ENCODE data around the gene POU6F2.

The POU6F2 gene

GRCh38 chr7:39084349-39084748 is 106.6 kb downstream of the POU6F2 start:
- Histone ChIP-seq H3K27ac (ENCODE audit: low read depth, low read length) (no peak overlapping the region), H3K4me1 (ENCODE audit: control insufficient read depth in 1 of 2, insufficient read depth in 2 of 2, low read length in 2 of 2) (no peaks in the 10 kb centered on the region), H3K9me3 (ENCODE audit: control insufficient read depth in 1 of 2, low read length in 2 of 2) (no peaks in the 10 kb centered on the region), H3K27me3 (ENCODE audit: control insufficient read depth in 1 of 2, insufficient read depth in 2 of 2, low read length in 2 of 2) (peaks cover 5 to 14% of the 10 kb centered on the region in 2 donors), H3K9ac (ENCODE audit: low read depth in 1 of 2, low read length in 2 of 2) (no peak overlapping the region), H3K4me3 (ENCODE audit: low read depth in 1 of 2, low read length in 2 of 2) (no peak overlapping the region), H3K36me3 (ENCODE audit: control insufficient read depth in 1 of 2, insufficient read depth in 2 of 2, low read length in 2 of 2) (no peaks in the 10 kb centered on the region)

DNA sequence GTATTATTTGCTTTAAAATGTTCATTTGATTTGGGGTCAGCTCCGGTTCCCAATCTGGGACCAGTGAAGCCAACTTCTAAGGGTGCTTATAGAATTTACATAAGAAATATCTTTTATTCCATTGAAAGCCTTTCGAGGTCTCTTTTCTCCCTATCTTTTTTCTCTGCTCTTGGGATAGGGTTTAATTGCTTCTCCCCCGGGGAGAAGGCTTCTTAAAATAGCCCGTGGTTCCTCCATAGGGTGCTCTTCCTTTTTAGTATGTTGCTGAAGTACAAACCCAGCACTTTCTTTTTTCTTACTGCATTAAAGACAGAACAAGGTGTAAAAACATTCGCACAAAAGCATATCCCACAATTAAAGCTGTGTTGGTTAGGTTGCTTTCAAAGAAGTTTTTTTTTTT is 107.5 kb downstream of the POU6F2 start:
- Histone ChIP-seq H3K9ac (ENCODE audit: low read depth in 1 of 2, low read length in 2 of 2) (no peak overlapping the region), H3K27ac (ENCODE audit: low read depth, low read length) (no peak overlapping the region), H3K36me3 (ENCODE audit: control insufficient read depth in 1 of 2, insufficient read depth in 2 of 2, low read length in 2 of 2) (no peaks in the 10 kb centered on the region), H3K27me3 (ENCODE audit: control insufficient read depth in 1 of 2, insufficient read depth in 2 of 2, low read length in 2 of 2) (peaks cover 5 to 14% of the 10 kb centered on the region in 2 donors), H3K4me3 (ENCODE audit: low read depth in 1 of 2, low read length in 2 of 2) (no peak overlapping the region), H3K9me3 (ENCODE audit: control insufficient read depth in 1 of 2, low read length in 2 of 2) (no peaks in the 10 kb centered on the region), H3K4me1 (ENCODE audit: control insufficient read depth in 1 of 2, insufficient read depth in 2 of 2, low read length in 2 of 2) (no peaks in the 10 kb centered on the region)

DNA sequence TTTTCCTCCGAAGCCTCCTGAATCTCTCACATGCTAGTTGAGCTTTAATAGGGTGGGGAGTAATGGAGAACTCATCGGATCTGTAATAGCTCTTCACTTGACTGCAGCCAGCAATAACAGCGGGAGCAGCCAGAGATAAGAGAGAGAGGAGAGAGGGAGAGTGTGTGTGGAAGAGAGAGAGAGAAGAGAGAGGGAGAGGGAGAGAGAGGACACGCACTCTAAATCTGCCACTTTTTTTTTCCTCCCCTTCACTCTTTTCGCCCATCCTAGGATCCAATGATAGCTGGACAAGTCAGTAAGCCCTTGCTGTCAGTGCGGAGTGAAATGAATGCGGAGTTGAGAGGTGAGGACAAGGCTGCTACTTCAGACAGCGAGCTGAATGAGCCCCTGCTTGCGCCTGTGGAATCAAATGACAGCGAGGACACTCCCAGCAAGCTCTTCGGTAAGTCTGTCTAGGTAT is 107.9 kb downstream of the POU6F2 start:
- no peak overlapping the region for H3K9ac ChIP-seq (ENCODE audit: low read depth in 1 of 2, low read length in 2 of 2)
- H3K27ac ChIP-seq (ENCODE audit: low read depth, low read length), result no peak overlapping the region
- H3K27me3 ChIP-seq (ENCODE audit: control insufficient read depth in 1 of 2, insufficient read depth in 2 of 2, low read length in 2 of 2), result peaks cover 5 to 14% of the 10 kb centered on the region in 2 donors
- H3K4me1 ChIP-seq (ENCODE audit: control insufficient read depth in 1 of 2, insufficient read depth in 2 of 2, low read length in 2 of 2), result no peaks in the 10 kb centered on the region
- H3K9me3 ChIP-seq (ENCODE audit: control insufficient read depth in 1 of 2, low read length in 2 of 2), result no peaks in the 10 kb centered on the region
- no peak overlapping the region for H3K4me3 ChIP-seq (ENCODE audit: low read depth in 1 of 2, low read length in 2 of 2)
- H3K36me3 ChIP-seq (ENCODE audit: control insufficient read depth in 1 of 2, insufficient read depth in 2 of 2, low read length in 2 of 2), result no peaks in the 10 kb centered on the region

- Histone ChIP-seq H3K4me3 (ENCODE audit: low read depth in 1 of 2, low read length in 2 of 2) (no peak overlapping the region), H3K9me3 (ENCODE audit: control insufficient read depth in 1 of 2, low read length in 2 of 2) (no peaks in the 10 kb centered on the region), H3K9ac (ENCODE audit: low read depth in 1 of 2, low read length in 2 of 2) (no peak overlapping the region), H3K27ac (ENCODE audit: low read depth, low read length) (no peak overlapping the region), H3K27me3 (ENCODE audit: control insufficient read depth in 1 of 2, insufficient read depth in 2 of 2, low read length in 2 of 2) (peaks cover 5 to 13% of the 10 kb centered on the region in 2 donors), H3K36me3 (ENCODE audit: control insufficient read depth in 1 of 2, insufficient read depth in 2 of 2, low read length in 2 of 2) (no peaks in the 10 kb centered on the region), H3K4me1 (ENCODE audit: control insufficient read depth in 1 of 2, insufficient read depth in 2 of 2, low read length in 2 of 2) (no peaks in the 10 kb centered on the region)
Observed at GRCh38 chr7:39086638-39087360, 109.1 kb downstream of the POU6F2 start.

DNA sequence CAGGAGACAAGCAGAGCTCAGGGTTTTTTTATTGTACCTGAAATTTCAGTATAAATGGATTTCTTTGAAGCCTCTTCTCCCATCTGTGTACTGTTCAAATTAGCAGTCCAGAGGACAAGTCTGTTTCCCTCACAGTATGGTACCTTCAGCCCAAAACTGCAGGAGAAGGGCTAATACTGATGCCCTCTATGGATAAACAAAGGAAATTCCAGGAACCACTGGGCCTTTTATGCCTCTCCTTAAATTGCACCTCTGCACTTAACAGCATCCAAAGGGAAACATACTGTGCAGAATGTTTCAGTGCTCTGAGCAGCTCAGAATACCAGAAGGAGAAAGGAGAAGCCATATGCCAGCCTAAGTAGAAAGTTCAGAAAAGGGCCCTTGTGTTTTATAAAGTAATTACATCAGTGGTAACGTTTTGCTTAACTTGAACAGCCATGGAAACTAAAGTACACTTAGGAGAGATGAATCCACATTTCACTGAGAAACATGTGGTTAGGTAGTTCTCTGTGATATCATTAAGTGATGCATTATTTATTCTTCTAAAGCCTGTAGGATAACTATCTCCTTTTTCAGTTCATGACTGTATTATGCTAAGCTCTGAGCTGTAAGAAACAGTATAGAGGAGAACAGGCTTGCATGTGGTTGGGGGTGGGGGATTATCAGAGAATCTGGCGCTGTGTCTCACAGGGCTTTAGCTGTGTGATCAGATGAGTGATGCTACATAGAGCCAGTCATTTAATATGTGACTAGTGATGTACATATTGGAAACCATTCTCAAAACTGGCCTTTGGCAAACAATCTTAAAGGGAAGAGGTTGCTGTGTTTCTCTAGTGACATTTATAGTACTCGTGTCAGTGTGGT is 111.3 kb downstream of the POU6F2 start:
- Histone ChIP-seq H3K9ac (ENCODE audit: low read depth in 1 of 2, low read length in 2 of 2) (no peak overlapping the region), H3K4me1 (ENCODE audit: control insufficient read depth in 1 of 2, insufficient read depth in 2 of 2, low read length in 2 of 2) (no peaks in the 10 kb centered on the region), H3K4me3 (ENCODE audit: low read depth in 1 of 2, low read length in 2 of 2) (no peak overlapping the region), H3K27me3 (ENCODE audit: control insufficient read depth in 1 of 2, insufficient read depth in 2 of 2, low read length in 2 of 2) (peaks cover 5 to 7% of the 10 kb centered on the region in 2 donors), H3K27ac (ENCODE audit: low read depth, low read length) (no peak overlapping the region), H3K9me3 (ENCODE audit: control insufficient read depth in 1 of 2, low read length in 2 of 2) (no peaks in the 10 kb centered on the region), H3K36me3 (ENCODE audit: control insufficient read depth in 1 of 2, insufficient read depth in 2 of 2, low read length in 2 of 2) (no peaks in the 10 kb centered on the region)

DNA sequence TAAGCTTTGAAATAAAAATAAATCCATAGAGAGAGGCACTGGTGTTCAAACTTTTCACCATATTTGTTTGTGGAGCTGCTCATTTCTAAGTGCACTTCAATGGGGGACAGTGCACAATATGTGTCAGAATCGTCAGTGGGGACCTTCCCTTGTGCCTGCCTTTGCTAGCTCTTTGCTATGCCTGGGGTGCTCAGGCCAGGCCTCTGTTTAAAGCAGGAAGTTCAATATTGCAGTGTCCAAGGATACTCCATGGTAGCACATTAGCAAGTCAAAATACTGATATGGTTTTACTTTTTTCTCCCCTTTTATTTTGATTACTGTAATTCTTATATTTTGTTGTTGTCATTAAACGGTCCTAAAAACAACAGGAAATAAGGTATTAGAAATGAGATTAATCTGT is 113.4 kb downstream of the POU6F2 start:
- Histone ChIP-seq H3K36me3 (ENCODE audit: control insufficient read depth in 1 of 2, insufficient read depth in 2 of 2, low read length in 2 of 2) (no peaks in the 10 kb centered on the region), H3K27me3 (ENCODE audit: control insufficient read depth in 1 of 2, insufficient read depth in 2 of 2, low read length in 2 of 2) (peaks cover 3 to 4% of the 10 kb centered on the region in 2 donors), H3K9me3 (ENCODE audit: control insufficient read depth in 1 of 2, low read length in 2 of 2) (no peaks in the 10 kb centered on the region), H3K4me3 (ENCODE audit: low read depth in 1 of 2, low read length in 2 of 2) (no peak overlapping the region), H3K4me1 (ENCODE audit: control insufficient read depth in 1 of 2, insufficient read depth in 2 of 2, low read length in 2 of 2) (no peaks in the 10 kb centered on the region), H3K27ac (ENCODE audit: low read depth, low read length) (no peak overlapping the region), H3K9ac (ENCODE audit: low read depth in 1 of 2, low read length in 2 of 2) (no peak overlapping the region)

- no peak overlapping the region for H3K27ac ChIP-seq (ENCODE audit: low read depth, low read length)
- H3K4me3 ChIP-seq (ENCODE audit: low read depth in 1 of 2, low read length in 2 of 2), result no peak overlapping the region
- no peak overlapping the region for H3K9ac ChIP-seq (ENCODE audit: low read depth in 1 of 2, low read length in 2 of 2)
Observed at GRCh38 chr7:39091774-39092173, 114.1 kb downstream of the POU6F2 start.

DNA sequence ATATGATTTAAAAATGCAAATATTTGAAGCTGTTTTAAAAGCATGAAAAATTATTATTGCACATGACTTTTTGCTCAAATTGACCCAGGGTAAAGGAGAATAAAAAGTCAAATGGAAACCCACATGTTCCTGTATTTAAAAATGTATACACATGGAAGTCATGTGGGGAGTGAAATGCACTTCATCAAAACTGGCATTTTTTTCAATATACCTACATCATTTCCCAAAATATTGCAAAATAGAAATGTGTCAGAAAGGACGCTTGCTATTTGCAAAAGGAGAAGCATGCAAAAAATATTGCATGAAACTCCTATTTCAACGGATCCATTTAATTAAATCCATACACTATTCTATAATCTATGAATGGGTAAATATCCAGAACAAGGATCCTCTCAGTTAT is 117.0 kb downstream of the POU6F2 start:
- Histone ChIP-seq H3K9me3 (ENCODE audit: control insufficient read depth in 1 of 2, low read length in 2 of 2) (no peaks in the 10 kb centered on the region), H3K4me1 (ENCODE audit: control insufficient read depth in 1 of 2, insufficient read depth in 2 of 2, low read length in 2 of 2) (no peaks in the 10 kb centered on the region), H3K27ac (ENCODE audit: low read depth, low read length) (no peak overlapping the region), H3K9ac (ENCODE audit: low read depth in 1 of 2, low read length in 2 of 2) (no peak overlapping the region), H3K4me3 (ENCODE audit: low read depth in 1 of 2, low read length in 2 of 2) (no peak overlapping the region), H3K27me3 (ENCODE audit: control insufficient read depth in 1 of 2, insufficient read depth in 2 of 2, low read length in 2 of 2) (no peaks in the 10 kb centered on the region), H3K36me3 (ENCODE audit: control insufficient read depth in 1 of 2, insufficient read depth in 2 of 2, low read length in 2 of 2) (no peaks in the 10 kb centered on the region)

More at GRCh38 chr7:39091774-39092173, 114.1 kb downstream of the POU6F2 start:
- Histone ChIP-seq H3K36me3 (ENCODE audit: control insufficient read depth in 1 of 2, insufficient read depth in 2 of 2, low read length in 2 of 2) (no peaks in the 10 kb centered on the region), H3K4me1 (ENCODE audit: control insufficient read depth in 1 of 2, insufficient read depth in 2 of 2, low read length in 2 of 2) (no peaks in the 10 kb centered on the region), H3K27me3 (ENCODE audit: control insufficient read depth in 1 of 2, insufficient read depth in 2 of 2, low read length in 2 of 2) (peaks cover 0 to under 1% of the 10 kb centered on the region in 2 donors), H3K9me3 (ENCODE audit: control insufficient read depth in 1 of 2, low read length in 2 of 2) (no peaks in the 10 kb centered on the region)

- Histone ChIP-seq H3K27me3 (ENCODE audit: control insufficient read depth in 1 of 2, insufficient read depth in 2 of 2, low read length in 2 of 2) (no peaks in the 10 kb centered on the region), H3K36me3 (ENCODE audit: control insufficient read depth in 1 of 2, insufficient read depth in 2 of 2, low read length in 2 of 2) (no peaks in the 10 kb centered on the region), H3K27ac (ENCODE audit: low read depth, low read length) (no peak overlapping the region), H3K4me3 (ENCODE audit: low read depth in 1 of 2, low read length in 2 of 2) (no peak overlapping the region), H3K9me3 (ENCODE audit: control insufficient read depth in 1 of 2, low read length in 2 of 2) (no peaks in the 10 kb centered on the region), H3K9ac (ENCODE audit: low read depth in 1 of 2, low read length in 2 of 2) (no peak overlapping the region), H3K4me1 (ENCODE audit: control insufficient read depth in 1 of 2, insufficient read depth in 2 of 2, low read length in 2 of 2) (no peaks in the 10 kb centered on the region)
Observed at GRCh38 chr7:39095875-39096619, 118.3 kb downstream of the POU6F2 start.

- H3K27me3 ChIP-seq (ENCODE audit: control insufficient read depth in 1 of 2, insufficient read depth in 2 of 2, low read length in 2 of 2), result no peaks in the 10 kb centered on the region
- H3K36me3 ChIP-seq (ENCODE audit: control insufficient read depth in 1 of 2, insufficient read depth in 2 of 2, low read length in 2 of 2), result no peaks in the 10 kb centered on the region
- H3K9me3 ChIP-seq (ENCODE audit: control insufficient read depth in 1 of 2, low read length in 2 of 2), result no peaks in the 10 kb centered on the region
- H3K9ac ChIP-seq (ENCODE audit: low read depth in 1 of 2, low read length in 2 of 2), result no peak overlapping the region
- no peaks in the 10 kb centered on the region for H3K4me1 ChIP-seq (ENCODE audit: control insufficient read depth in 1 of 2, insufficient read depth in 2 of 2, low read length in 2 of 2)
- no peak overlapping the region for H3K27ac ChIP-seq (ENCODE audit: low read depth, low read length)
- H3K4me3 ChIP-seq (ENCODE audit: low read depth in 1 of 2, low read length in 2 of 2), result no peak overlapping the region
Observed at GRCh38 chr7:39098506-39098905, 120.8 kb downstream of the POU6F2 start.
